ENCODE measurements around the gene FOXO3.

Gene FOXO3

DNA sequence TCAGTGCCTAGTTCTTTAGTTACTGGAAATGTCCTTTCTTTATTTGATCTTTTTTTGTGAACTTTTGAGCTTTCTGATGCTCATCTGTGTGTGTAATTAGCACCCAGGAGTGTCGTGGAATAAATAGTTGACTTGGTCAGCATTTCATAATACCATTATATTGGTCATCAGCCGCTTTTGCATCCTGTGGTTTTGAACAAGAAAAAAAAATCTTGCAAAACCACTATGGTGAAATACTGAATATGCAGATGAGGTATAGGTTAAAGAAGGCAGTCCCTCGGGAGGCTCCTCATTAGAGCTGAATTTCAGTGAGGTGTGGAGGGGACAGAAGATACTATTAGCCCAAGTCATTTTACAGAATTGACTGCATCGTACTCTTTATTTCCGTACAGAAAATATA lies 90.1 kb downstream of the FOXO3 start:
- Mint-ChIP-seq H3K4me1 (peaks cover 89% of the 10 kb centered on the region), H3K36me3 (ENCODE audit: low read depth) (no peaks in the 10 kb centered on the region), H3K4me3 (no peak overlapping the region), H3K27me3 (ENCODE audit: low read depth, poor library complexity) (no peaks in the 10 kb centered on the region), H3K27ac (no peak overlapping the region), H3K9me3 (no peaks in the 10 kb centered on the region)
- DNase-seq = no peak
- TF ChIP-seq, protein P1, sequence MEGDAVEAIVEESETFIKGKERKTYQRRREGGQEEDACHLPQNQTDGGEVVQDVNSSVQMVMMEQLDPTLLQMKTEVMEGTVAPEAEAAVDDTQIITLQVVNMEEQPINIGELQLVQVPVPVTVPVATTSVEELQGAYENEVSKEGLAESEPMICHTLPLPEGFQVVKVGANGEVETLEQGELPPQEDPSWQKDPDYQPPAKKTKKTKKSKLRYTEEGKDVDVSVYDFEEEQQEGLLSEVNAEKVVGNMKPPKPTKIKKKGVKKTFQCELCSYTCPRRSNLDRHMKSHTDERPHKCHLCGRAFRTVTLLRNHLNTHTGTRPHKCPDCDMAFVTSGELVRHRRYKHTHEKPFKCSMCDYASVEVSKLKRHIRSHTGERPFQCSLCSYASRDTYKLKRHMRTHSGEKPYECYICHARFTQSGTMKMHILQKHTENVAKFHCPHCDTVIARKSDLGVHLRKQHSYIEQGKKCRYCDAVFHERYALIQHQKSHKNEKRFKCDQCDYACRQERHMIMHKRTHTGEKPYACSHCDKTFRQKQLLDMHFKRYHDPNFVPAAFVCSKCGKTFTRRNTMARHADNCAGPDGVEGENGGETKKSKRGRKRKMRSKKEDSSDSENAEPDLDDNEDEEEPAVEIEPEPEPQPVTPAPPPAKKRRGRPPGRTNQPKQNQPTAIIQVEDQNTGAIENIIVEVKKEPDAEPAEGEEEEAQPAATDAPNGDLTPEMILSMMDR (IDR thresholded peaks at IDR 0.05) = no peak

DNA sequence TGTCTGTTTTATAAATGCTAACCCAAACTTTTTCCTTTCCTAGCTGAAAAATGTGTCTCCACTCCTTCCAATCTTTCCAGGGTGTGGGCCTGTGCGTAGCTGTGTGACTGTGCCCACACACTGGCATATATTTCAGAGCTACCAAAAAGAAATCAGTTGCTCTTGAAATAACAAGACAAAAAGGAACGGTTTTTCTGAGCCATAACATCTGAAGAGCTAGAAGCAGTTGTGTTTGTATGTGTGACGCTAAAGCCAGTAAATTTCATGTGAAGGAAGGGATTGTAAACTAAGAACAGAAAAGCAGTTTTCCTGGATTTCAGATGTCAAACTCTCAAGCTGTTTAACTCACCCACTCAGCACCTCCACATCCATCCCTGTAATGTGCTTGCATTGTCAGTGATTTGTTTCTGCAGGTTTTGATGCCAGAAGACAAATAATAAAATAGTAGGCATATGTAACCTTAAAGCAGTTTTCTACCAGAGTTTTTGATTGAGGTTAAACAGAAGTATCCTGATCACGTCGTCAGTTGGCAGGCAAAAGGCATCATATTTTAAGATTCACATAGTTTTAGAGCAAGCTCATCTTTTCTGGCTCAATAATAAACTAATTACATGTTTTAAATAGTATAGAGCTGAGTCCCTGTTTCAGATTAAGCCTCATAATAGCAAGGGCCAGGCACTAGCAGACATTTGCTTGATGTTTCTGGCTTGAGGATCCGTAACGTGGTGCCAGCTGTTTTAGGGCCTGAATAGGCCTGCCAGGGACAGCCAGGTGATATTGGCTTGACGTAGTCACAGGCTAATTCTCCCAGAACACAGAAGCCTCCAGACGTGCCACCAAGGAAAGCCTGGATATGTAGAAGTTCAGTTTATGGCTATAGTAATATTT lies 90.9 kb downstream of the FOXO3 start:
- Mint-ChIP-seq H3K4me1 (peaks cover 89% of the 10 kb centered on the region), H3K27ac (no peak overlapping the region)

DNA sequence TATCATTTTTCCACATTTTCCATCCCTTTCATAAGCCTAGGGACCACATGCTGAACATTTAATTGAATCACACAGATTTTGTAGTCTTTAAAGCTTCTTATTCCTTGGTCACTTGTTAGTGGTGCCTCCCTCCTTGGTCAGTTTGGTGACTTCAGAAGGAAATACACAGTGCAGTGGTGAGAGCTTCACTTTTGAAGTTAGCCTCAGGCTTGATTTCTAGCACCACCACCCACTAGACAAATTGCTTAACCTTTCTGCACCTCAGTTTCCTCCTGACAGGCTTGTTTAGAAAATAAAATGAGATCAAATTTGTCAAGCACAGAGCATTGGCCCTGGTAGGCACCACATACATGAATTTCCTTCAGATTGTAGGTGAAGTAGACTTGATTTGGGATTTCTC lies 91.7 kb downstream of the FOXO3 start:
- peaks cover 89% of the 10 kb centered on the region for H3K4me1 Mint-ChIP-seq
- H3K9me3 Mint-ChIP-seq = no peaks in the 10 kb centered on the region
- TF ChIP-seq, protein P1 (IDR thresholded peaks at IDR 0.05) = no peak
- no peak for DNase-seq
- no peaks in the 10 kb centered on the region for H3K36me3 Mint-ChIP-seq (ENCODE audit: low read depth)
- no peak overlapping the region for H3K4me3 Mint-ChIP-seq
- no peak overlapping the region for H3K27ac Mint-ChIP-seq
- no peaks in the 10 kb centered on the region for H3K27me3 Mint-ChIP-seq (ENCODE audit: low read depth, poor library complexity)

More for the DNA sequence above, 90.9 kb downstream of the FOXO3 start:
- DNase-seq = no peak
- Mint-ChIP-seq H3K36me3 (ENCODE audit: low read depth) (no peaks in the 10 kb centered on the region), H3K27me3 (ENCODE audit: low read depth, poor library complexity) (no peaks in the 10 kb centered on the region), H3K4me3 (no peak overlapping the region), H3K9me3 (no peaks in the 10 kb centered on the region)
- TF ChIP-seq, protein P1 (IDR thresholded peaks at IDR 0.05) = no peak

DNA sequence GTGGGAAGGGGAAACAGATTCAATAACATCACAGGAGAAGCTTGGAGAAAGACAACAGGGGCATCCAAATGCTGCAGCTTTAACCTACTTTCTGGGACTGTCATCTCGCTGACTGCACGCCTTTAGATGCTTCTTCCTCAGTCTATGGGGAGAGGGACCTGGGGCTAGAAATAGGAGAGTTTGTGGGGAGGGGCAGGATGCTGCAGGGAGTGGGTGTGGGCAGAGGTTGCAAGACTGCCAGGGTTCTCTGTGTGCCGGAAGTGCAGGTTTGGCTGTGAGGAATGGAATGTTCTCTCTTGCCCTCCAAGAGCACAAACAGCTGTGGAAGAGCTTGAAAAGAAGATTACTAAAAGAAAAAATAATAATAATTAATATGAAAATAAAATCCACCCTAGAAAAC lies 93.2 kb downstream of the FOXO3 start:
- Mint-ChIP-seq H3K27ac (no peak overlapping the region), H3K36me3 (ENCODE audit: low read depth) (peaks cover 4% of the 10 kb centered on the region), H3K4me1 (peaks cover 87% of the 10 kb centered on the region), H3K4me3 (no peak overlapping the region), H3K27me3 (ENCODE audit: low read depth, poor library complexity) (no peaks in the 10 kb centered on the region), H3K9me3 (no peaks in the 10 kb centered on the region)
- DNase-seq = no peak
- TF ChIP-seq, protein P1 (IDR thresholded peaks at IDR 0.05) = no peak

DNA sequence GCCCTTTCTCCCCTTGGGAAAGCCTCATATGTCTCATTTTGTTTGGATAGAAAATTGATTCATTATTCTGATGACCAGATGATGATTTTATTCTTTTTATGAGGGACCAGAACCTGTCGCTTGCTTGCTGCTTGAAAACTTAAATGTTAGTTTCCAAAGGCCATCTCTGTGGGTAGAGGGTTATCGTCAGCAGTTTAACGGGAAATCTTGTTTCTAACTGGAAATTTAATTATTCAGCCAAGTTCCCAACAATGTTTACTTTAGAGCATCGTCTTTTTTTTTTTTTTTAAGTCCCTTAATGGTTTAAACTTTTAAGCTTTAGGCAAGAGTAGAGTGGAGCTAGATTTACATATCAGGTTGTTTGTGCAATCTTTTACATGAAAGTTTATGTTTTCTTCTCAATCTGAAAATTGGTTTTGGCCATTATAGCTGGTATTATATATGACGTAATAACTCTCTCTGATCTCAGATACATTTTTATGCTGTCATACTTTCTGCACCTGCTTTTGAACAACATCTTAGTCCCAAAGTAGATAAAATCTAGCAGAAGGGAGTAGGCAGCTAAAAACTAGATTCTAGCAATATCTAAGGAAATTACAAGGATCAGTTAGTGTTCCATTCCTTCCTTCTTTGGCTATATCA lies 93.9 kb downstream of the FOXO3 start:
- no peak for DNase-seq
- Mint-ChIP-seq H3K4me1 (peaks cover 81% of the 10 kb centered on the region), H3K27ac (no peak overlapping the region)

More for the DNA sequence above, 93.9 kb downstream of the FOXO3 start:
- no peaks in the 10 kb centered on the region for H3K9me3 Mint-ChIP-seq
- H3K4me3 Mint-ChIP-seq = no peak overlapping the region
- peaks cover 4% of the 10 kb centered on the region for H3K36me3 Mint-ChIP-seq (ENCODE audit: low read depth)
- no peaks in the 10 kb centered on the region for H3K27me3 Mint-ChIP-seq (ENCODE audit: low read depth, poor library complexity)
- TF ChIP-seq, protein P1 (IDR thresholded peaks at IDR 0.05) = no peak

Measured in nephron progenitor cell (in vitro differentiated cells).